Ishikawa (cell line): ENCODE results near the gene EYS.

Experiments
- CEBPB ChIP-seq: IDR thresholded peaks from 2 replicates; pipeline ENCODE4 v1.6.1; 2012
- CREB1 ChIP-seq: IDR thresholded peaks from 2 replicates; pipeline ENCODE4 v1.6.1; 2012; ENCODE audit warnings: low read depth
- EGR1 ChIP-seq: IDR thresholded peaks from 2 replicates; pipeline ENCODE4 v1.6.1; 2012
- EP300 ChIP-seq: IDR thresholded peaks from 2 replicates; pipeline ENCODE4 v1.6.1; 2012; ENCODE audit warnings: borderline replicate concordance
- FOXM1 ChIP-seq: IDR thresholded peaks from 2 replicates; pipeline ENCODE4 v1.6.1; 2012; ENCODE audit warnings: low read depth, borderline replicate concordance
- NFIC ChIP-seq: IDR thresholded peaks from 2 replicates; pipeline ENCODE4 v1.6.1; 2012
- RAD21 ChIP-seq: IDR thresholded peaks from 2 replicates; pipeline ENCODE4 v1.6.1; 2012; ENCODE audit warnings: low read depth
- TAF1 ChIP-seq: IDR thresholded peaks from 2 replicates; pipeline ENCODE4 v1.6.1; 2012; ENCODE audit warnings: low read depth, mild to moderate bottlenecking
- TCF12 ChIP-seq: IDR thresholded peaks from 2 replicates; pipeline ENCODE4 v1.6.1; 2012; ENCODE audit warnings: low read depth
- TEAD4 ChIP-seq: IDR thresholded peaks from 2 replicates; pipeline ENCODE4 v1.6.1; 2012
- YY1 ChIP-seq: IDR thresholded peaks from 2 replicates; pipeline ENCODE4 v1.6.1; 2012; ENCODE audit warnings: low read depth
- ZBTB7A ChIP-seq: IDR thresholded peaks from 2 replicates; pipeline ENCODE4 v1.6.1; 2012; ENCODE audit warnings: low read depth
- TF ChIP-seq, protein P1 (sequence below): IDR thresholded peaks from 2 replicates; pipeline ENCODE4 v1.6.1; 2012
- TF ChIP-seq, protein P2 (sequence below): IDR thresholded peaks from 2 replicates; pipeline ENCODE4 v1.6.1; 2012; ENCODE audit warnings: low read depth, mild to moderate bottlenecking
- TF ChIP-seq, protein P3 (sequence below): IDR thresholded peaks from 2 replicates; pipeline ENCODE4 v1.6.1; 2012

The EYS gene

DNA sequence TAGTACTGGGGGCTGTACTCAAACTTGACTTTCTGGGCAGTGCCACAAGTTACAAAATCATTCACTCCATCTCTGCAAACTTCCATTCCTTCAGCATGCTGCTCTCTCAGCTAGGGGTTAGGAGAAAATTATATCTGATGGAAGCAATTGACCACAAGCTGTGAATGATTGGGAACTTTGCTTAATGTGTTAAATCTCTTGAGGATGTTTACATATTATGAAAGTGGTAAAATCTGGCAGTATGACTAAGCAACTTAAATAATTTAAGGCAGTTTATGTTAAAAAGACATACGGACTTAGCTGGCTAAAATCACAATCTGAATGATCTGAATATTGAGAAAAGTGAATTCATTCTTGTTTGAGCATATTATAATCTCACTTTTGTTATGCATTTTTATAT lies 1656.4 kb downstream of the EYS start:
- TF ChIP-seq EGR1 (no peak), TCF12 (no peak), TAF1 (no peak), NFIC (no peak)

DNA sequence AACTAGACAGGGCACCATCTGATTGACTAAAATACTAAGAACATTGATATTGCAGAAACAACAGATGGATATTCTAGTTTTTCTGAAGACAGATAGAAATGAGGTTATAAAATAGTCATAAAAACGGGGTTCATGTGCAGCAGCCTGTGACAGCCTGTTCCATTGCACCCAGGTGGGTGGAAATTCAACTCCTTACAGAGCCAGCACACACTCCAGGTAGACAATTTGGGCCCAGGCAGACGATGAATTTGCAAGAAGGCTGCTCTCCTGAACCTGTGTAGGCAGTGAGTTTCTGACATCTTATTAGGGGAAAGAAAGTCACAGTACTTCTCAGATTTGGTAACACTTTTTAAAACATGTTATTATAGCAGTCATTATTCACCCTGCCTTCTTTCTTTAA lies 1657.3 kb downstream of the EYS start:
- no peak for TF ChIP-seq CEBPB
- TF ChIP-seq NFIC = no peak
- TF ChIP-seq RAD21 = no peak
- TF ChIP-seq CREB1 = no peak
- TF ChIP-seq EP300 = no peak
- no peak for TF ChIP-seq YY1
- no peak for TF ChIP-seq ZBTB7A
- no peak for TF ChIP-seq TAF1
- TF ChIP-seq, protein P1, sequence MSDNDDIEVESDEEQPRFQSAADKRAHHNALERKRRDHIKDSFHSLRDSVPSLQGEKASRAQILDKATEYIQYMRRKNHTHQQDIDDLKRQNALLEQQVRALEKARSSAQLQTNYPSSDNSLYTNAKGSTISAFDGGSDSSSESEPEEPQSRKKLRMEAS = no peak
- TF ChIP-seq, protein P2, sequence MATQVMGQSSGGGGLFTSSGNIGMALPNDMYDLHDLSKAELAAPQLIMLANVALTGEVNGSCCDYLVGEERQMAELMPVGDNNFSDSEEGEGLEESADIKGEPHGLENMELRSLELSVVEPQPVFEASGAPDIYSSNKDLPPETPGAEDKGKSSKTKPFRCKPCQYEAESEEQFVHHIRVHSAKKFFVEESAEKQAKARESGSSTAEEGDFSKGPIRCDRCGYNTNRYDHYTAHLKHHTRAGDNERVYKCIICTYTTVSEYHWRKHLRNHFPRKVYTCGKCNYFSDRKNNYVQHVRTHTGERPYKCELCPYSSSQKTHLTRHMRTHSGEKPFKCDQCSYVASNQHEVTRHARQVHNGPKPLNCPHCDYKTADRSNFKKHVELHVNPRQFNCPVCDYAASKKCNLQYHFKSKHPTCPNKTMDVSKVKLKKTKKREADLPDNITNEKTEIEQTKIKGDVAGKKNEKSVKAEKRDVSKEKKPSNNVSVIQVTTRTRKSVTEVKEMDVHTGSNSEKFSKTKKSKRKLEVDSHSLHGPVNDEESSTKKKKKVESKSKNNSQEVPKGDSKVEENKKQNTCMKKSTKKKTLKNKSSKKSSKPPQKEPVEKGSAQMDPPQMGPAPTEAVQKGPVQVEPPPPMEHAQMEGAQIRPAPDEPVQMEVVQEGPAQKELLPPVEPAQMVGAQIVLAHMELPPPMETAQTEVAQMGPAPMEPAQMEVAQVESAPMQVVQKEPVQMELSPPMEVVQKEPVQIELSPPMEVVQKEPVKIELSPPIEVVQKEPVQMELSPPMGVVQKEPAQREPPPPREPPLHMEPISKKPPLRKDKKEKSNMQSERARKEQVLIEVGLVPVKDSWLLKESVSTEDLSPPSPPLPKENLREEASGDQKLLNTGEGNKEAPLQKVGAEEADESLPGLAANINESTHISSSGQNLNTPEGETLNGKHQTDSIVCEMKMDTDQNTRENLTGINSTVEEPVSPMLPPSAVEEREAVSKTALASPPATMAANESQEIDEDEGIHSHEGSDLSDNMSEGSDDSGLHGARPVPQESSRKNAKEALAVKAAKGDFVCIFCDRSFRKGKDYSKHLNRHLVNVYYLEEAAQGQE = no peak
- TF ChIP-seq FOXM1 = no peak
- no peak for TF ChIP-seq EGR1
- TF ChIP-seq TCF12 = no peak
- TF ChIP-seq TEAD4 = no peak
- TF ChIP-seq, protein P3, sequence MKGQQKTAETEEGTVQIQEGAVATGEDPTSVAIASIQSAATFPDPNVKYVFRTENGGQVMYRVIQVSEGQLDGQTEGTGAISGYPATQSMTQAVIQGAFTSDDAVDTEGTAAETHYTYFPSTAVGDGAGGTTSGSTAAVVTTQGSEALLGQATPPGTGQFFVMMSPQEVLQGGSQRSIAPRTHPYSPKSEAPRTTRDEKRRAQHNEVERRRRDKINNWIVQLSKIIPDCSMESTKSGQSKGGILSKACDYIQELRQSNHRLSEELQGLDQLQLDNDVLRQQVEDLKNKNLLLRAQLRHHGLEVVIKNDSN = no peak

DNA sequence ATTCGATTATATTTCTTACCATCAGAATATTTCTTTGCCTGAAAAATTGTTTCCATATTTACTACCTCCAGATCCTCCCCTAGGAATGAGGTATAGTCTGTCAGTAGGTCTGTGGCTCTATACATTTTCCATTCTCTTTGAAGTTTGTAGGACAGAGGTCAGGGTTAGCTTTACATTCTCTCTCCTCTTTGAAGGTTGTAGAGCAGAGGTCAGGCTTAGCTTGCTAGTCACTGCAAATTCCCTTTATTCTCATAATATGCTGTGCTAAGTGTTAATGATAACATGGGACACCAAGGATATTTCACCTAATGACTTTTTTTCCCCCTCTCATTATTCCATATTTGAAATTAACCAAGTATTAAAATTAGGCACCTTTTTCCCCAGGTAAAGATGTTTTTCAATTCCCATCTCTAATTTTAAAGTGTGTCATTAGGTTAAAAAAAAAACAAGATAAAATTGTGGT lies 1660.2 kb downstream of the EYS start:
- TF ChIP-seq EP300 (no peak), ZBTB7A (no peak), YY1 (no peak), CEBPB (no peak), CREB1 (no peak), EGR1 (no peak), TAF1 (no peak), FOXM1 (no peak), TEAD4 (no peak), TCF12 (no peak), RAD21 (no peak), NFIC (no peak)
- TF ChIP-seq, protein P3 = no peak
- TF ChIP-seq, protein P1 = no peak
- TF ChIP-seq, protein P2 = no peak

DNA sequence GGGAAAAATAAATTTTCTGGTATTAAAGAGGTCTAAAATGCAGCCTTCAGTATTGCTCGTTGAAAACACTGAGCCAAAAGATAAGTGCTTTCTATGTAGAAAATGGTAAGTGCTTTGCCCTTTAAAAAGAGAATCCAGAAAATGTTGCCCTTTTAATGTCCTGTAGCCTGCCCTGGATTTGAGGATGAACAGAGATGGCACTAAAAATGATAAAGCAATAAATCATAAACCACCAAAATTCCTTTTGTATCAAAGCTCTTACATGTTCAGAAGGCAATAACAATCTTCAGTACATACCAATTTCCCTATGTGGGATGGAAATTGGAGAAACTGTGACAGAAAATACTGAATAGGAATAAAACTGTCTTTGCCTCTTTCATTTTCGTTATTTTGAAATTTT lies 1665.7 kb downstream of the EYS start:
- no peak for TF ChIP-seq CREB1
- no peak for TF ChIP-seq RAD21
- TF ChIP-seq NFIC = no peak

DNA sequence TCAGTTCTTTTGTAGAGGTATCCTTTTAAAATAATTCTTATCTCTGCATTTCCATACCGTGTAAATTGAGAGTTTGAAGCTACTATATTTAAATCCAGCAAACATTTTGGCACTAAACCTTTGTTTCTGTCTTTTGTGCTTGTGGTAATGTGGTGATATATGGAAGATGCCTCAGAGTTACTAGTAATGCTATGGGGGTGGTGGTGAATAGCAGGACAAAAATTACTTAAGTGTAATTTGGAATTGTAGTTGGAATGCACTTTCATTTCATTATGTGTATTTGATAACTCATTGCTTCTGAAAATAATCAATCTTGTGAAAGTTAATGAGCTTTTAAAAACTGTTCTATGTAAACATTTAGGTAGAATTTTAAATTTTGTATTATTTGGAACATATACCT lies 1666.9 kb downstream of the EYS start:
- TF ChIP-seq CREB1 = no peak
- TF ChIP-seq TEAD4 = no peak
- TF ChIP-seq, protein P2 = no peak
- no peak for TF ChIP-seq CEBPB
- no peak for TF ChIP-seq TCF12
- TF ChIP-seq NFIC = no peak
- no peak for TF ChIP-seq FOXM1
- no peak for TF ChIP-seq YY1
- no peak for TF ChIP-seq EP300
- no peak for TF ChIP-seq TAF1
- TF ChIP-seq, protein P1 = no peak
- TF ChIP-seq ZBTB7A = no peak
- TF ChIP-seq EGR1 = no peak
- no peak for TF ChIP-seq RAD21
- TF ChIP-seq, protein P3 = no peak
